ENCODE results near the gene GLE1.
"Not testable (repeated sequence)": the region's sequence is repeated elsewhere in the genome, so short reads cannot be mapped to it uniquely, and the experiment has no call there.

The GLE1 gene

GRCh38 chr9:128497824-128498610 lies 6.5 kb upstream of the GLE1 start:
- peak; percentile 81 for DNase-seq (ENCODE audit: low spot score)

GRCh38 chr9:128498911-128499310 lies 5.6 kb upstream of the GLE1 start:
- DNase-seq (ENCODE audit: low spot score) = no peak

GRCh38 chr9:128499920-128500319 lies 4.6 kb upstream of the GLE1 start:
- no peak for DNase-seq (ENCODE audit: low spot score)

- DNase-seq (ENCODE audit: low spot score) = not testable (repeated sequence)
These were observed 1.1 kb upstream of the GLE1 start for GRCh38 chr9:128503415-128503825.

- no peak for DNase-seq (ENCODE audit: low spot score)
These were observed 649 bp upstream of the GLE1 start for GRCh38 chr9:128503870-128504269.

GRCh38 chr9:128505414-128505765 lies 871 bp downstream of the GLE1 start:
- DNase-seq (ENCODE audit: low spot score) = no peak

- DNase-seq (ENCODE audit: low spot score) = not testable (repeated sequence)
These were observed 1.4 kb downstream of the GLE1 start for GRCh38 chr9:128505906-128506305.

GRCh38 chr9:128512820-128513219 lies 8.3 kb downstream of the GLE1 start:
- DNase-seq (ENCODE audit: low spot score) = no peak

GRCh38 chr9:128521956-128522355 lies 17.4 kb downstream of the GLE1 start:
- DNase-seq (ENCODE audit: low spot score) = no peak

- DNase-seq (ENCODE audit: low spot score) = peak; percentile 58
These were observed 18.8 kb downstream of the GLE1 start for GRCh38 chr9:128523199-128523925.

- DNase-seq (ENCODE audit: low spot score) = no peak
These were observed 22.2 kb downstream of the GLE1 start for GRCh38 chr9:128526720-128527119.

GRCh38 chr9:128528445-128529160 lies 24.1 kb downstream of the GLE1 start:
- DNase-seq (ENCODE audit: low spot score) = no peak

GRCh38 chr9:128529191-128529590 lies 24.7 kb downstream of the GLE1 start:
- no peak for DNase-seq (ENCODE audit: low spot score)

- DNase-seq (ENCODE audit: low spot score) = no peak
These were observed 28.1 kb downstream of the GLE1 start for GRCh38 chr9:128532581-128532980.

GRCh38 chr9:128540634-128541360 lies 36.3 kb downstream of the GLE1 start:
- DNase-seq (ENCODE audit: low spot score) = no peak

GRCh38 chr9:128546504-128546903 lies 42.0 kb downstream of the GLE1 start:
- no peak for DNase-seq (ENCODE audit: low spot score)

GRCh38 chr9:128548876-128549275 lies 44.4 kb downstream of the GLE1 start:
- no peak for DNase-seq (ENCODE audit: low spot score)

- no peak for DNase-seq (ENCODE audit: low spot score)
These were observed 45.7 kb downstream of the GLE1 start for GRCh38 chr9:128550226-128550625.

GRCh38 chr9:128550770-128551656 lies 46.5 kb downstream of the GLE1 start:
- DNase-seq (ENCODE audit: low spot score) = peak; percentile 68

GRCh38 chr9:128551657-128552152 lies 47.2 kb downstream of the GLE1 start:
- DNase-seq (ENCODE audit: low spot score) = no peak
